Measurements from ENCODE around the gene GAPDH.
A peak's percentile ranks its signal among the peaks of the same experiment; 100 is the strongest.
"Not testable (repeated sequence)": the region's sequence is repeated elsewhere in the genome, so short reads cannot be mapped to it uniquely, and the experiment has no call there.

The GAPDH gene

DNA sequence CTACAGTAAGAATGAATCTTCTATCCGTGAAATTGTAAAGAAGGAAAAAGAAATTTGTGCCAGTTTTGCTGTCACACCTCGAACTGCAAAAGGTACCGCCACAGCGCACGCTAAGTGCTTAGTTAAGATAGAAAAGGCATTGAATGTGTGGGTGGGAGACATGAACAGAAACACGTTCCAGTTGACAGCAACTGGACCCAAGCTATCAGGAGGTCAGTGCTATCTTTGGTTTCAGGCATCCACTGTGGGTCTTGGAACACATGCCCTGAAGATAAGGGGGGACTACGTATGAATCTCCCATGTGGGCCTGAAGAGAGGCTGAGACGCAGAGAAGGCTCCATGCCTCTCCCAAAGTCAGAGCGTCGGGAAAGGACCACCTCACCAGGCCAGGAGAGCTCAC is 11.7 kb downstream of the GAPDH start:
- DNase-seq (ENCODE audit: low read depth) = no peak

DNA sequence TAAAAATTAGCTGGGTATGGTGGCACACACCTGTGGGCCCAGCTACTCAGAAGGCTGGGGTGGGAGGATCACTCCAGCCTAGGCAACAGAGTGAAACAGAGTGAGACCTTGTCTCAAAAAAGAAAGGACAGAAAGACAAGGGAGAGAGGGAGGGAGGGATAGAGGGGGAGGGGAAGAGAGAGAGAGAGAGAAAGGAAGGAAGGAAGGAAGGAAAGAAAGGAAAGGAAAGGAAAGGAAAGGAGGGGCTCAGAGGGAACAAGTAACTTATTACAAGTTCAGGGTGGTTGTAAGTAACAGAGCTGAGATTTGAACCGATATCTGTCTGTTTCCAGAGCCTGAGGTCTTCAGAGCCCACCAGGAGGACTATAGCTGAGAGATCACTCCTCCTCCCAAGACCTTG is 13.2 kb downstream of the GAPDH start:
- DNase-seq (ENCODE audit: low read depth) = no peak

DNA sequence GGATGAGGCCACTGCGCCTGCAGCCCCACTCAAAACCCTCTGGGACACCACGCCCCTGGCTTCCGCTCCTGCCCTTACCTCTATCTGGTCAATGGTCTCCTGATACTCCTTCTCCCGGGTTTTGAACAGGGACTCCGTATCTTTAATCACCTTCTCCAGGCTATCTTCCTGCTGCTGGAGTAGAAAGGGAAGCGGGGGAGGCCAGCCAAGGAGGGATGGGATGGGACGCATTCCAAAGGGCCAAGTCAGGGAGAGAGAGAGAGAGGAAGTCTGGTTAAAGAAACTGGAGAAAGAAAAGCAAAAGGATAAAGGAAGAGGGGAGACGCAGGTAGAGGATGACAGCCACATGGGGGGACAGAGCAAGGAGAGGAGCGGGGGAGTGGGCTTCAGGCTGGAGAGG is 13.7 kb downstream of the GAPDH start:
- DNase-seq (ENCODE audit: low read depth) = no peak

GRCh38 chr12:6548556-6548955 is 14.2 kb downstream of the GAPDH start:
- no peak for DNase-seq (ENCODE audit: low read depth)

DNA sequence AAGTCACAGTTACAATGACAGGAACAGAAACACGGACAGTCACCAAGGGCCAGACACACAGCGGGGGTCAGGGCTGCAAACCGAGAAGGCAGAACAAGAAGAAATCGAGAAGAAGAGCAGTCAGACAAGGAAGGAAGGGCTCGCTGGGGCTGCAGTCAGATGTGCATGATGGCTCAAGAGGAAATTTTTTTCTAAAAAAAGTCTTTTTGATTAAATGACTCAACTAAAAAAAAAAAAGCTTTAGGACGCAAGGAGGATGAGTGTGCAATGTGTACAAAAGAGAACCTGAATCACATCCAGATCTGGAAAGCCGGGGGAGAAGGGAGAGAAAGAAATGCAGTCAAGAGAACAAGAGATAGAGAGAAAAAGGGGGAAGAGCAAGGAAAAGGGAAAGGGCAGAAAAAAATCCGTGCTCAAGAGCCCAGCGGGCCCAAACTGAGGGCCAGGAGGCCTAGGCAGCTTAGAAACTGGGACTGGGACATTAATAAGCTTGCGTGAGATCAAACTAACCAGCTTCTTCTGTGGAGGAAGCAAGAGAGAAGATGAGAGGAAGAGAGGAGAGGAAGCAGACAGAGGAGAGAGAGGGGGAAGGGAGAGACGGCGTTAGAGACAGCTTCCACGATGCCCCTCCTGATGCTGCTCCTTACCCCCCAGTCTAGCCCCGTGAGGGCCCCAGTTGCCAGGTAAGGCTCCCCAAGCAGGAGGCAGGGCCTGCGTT is 14.8 kb downstream of the GAPDH start:
- DNase-seq (ENCODE audit: low read depth) = no peak

GRCh38 chr12:6549684-6550151 is 15.4 kb downstream of the GAPDH start:
- no peak for DNase-seq (ENCODE audit: low read depth)

- no peak for DNase-seq (ENCODE audit: low read depth)
Observed at GRCh38 chr12:6550294-6551062, 16.2 kb downstream of the GAPDH start.

DNA sequence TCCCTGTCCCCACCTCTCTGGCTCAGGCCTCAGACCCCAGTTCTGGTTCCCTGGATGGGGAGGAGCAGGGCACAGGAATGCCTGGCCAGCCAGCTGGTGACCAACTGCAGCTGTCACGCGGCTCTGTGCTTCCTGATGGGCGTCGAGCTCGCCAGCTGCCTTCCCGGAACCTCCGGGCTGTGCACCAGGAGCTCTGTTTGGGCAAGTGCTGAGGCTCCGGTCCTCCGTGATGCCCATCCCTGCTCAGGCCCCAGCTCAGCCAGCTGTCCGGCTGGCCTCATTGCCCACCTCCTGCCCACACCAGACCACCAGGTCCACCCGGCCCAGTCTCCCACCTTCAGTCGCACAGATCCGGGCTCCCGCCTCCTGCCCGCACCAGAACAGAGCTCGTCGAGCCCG is 16.7 kb downstream of the GAPDH start:
- no peak for DNase-seq (ENCODE audit: low read depth)

- no peak for DNase-seq (ENCODE audit: low read depth)
Observed at GRCh38 chr12:6551496-6552139, 17.3 kb downstream of the GAPDH start.

DNA sequence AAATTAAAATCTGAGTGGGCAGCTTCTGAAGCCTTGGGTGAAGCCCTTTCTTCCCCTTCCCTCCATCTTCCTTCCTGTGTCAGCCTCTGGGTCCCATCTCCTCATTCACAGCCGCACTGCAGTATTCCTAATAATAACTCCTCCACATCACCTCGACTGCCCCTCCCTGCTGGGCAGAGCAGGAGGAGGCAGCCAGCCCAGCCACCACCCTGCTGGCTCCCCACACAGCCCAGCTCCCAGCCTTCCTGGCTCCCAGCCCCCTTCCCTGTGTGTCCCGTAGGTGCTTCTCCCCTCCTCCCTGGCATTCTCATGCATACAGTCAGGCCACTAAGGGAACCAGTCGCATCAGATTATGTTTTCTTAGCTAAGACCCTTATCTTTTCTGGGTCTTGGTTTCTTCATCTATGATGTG is 17.8 kb downstream of the GAPDH start:
- no peak for DNase-seq (ENCODE audit: low read depth)

DNA sequence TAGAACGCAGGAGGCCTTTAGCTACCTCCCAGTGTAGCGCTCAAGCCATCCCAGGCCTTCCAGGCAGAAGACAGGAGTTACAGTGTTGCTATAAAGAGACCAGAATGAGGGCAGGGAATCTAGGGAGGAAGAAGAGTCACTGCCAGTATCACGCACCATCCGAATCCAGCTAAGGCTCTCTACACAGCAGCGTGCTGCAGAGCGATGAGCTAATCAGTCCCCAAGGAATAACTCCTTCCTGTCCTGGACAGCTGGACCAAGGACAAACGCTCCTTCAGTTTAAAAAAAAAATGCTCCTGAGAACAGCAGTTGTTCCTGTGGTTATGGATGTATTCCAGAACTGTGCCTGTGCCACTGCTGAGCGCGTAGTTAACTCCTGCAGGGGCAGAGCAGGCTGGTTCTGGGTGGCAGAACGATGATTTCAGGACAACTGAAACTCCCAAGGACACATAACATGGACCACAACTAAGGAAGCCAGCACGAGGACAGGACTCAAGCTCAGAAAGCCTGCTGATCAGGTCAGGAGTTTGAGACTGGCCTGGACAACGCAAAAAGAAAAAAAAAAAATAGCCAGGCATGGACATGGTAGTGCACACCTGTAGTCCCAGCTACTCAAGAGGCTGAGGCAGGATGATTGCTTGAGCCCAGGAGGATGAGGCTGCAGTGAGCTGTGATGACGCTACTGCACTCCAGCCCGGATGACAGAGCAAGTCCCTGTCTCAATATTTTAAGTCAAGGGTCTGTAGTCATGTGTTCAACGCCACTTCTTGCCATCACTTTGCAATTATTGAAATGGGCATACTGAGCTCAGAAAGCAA is 18.9 kb downstream of the GAPDH start:
- no peak for DNase-seq (ENCODE audit: low read depth)

DNA sequence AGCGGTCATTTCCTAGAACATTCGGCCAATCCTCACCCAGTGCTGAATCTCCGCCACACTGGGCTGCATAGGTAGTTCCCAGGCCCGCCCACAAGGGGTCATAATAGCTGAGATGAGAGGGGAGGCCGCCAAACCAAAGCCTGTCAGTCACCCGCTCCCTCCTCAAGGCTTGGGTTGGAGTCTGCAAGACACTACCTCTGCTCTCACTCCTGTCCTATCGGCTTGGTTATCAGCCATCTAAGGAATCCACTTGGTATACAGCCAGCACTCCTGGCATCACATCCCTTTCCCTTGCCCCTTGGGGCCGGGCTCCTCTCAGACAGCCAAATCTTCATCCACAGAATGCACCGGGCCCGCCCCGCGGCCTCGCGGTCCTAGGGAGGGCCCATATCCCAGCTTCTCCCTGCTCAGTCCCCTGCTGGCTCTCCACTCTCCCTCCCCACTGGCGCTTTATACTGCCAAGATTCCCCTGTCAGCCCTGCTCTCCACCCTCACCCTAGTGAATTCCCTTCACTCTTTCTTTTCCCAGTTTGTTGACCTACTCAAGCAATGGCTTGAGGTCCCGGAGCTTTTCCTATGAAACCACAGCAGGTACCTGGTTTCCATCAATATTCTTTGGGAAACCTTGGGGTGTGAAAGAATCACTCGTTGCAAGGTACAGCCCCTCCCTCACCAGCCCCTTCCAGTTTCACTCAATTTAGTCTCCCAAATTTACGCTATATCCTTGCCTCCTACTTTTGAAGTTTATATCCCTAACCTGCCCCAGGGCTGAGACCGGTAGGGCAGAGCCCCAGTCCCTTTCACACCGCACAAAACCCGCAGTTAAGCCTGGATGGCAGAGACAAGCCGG is 20.1 kb downstream of the GAPDH start:
- peak; percentile 61 for DNase-seq (ENCODE audit: low read depth)

GRCh38 chr12:6555018-6555691 is 20.8 kb downstream of the GAPDH start:
- DNase-seq (ENCODE audit: low read depth) = no peak

DNA sequence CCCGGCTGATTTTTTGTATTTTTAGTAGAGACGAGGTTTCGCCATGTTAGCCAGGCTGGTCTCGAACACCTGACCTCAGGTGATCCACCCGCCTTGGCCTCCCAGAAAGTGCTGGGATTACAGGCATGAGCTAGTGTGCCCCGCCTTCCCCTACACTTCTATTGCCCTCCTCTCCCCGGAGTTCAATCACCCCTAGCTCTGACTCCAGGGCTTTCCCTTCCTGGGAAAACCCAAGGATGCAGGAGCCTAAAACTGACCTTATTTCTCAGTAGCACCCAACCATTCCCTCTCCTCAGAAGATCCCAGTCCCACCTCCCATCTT is 22.1 kb downstream of the GAPDH start:
- not testable (repeated sequence) for DNase-seq (ENCODE audit: low read depth)

- DNase-seq (ENCODE audit: low read depth) = no peak
Observed at GRCh38 chr12:6556857-6557256, 22.5 kb downstream of the GAPDH start.

DNA sequence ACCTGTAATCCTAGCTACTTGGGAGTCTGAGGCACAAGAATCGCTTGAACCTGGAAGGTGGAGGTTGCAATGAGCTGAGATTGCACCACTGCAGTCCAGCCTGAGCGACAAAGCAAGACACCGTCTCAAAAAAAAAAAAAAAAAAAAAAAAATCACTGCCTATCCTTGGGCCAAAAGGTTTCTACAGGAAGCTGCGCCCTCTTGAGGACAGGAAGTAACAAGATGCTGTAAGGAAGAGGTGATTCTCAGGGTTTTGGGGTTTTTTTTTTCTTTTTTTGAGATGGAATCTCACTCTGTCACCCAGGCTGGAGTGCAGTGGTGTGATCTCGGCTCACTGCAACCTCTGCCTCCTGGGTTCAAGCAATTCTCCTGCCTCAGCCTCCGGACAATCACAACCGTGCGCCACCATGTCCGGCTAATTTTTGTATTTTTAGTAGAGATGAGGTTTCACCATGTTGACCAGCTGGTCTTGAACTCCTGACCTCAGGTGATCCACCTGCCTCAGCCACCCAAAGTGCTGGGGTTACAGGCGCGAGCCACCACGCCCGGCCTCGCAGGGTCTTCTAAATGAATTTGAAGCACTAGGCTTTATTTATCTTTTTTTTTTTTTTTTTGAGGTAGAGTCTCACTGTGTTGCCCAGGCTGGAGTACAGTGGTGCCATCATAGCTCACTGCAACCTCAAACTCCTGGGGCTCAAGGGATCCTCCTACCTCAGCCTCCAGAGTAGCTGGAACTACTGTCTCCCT is 23.9 kb downstream of the GAPDH start:
- DNase-seq (ENCODE audit: low read depth) = not testable (repeated sequence)

GRCh38 chr12:6559500-6559899 is 25.2 kb downstream of the GAPDH start:
- DNase-seq (ENCODE audit: low read depth) = no peak

GRCh38 chr12:6560501-6561205 is 26.3 kb downstream of the GAPDH start:
- no peak for DNase-seq (ENCODE audit: low read depth)

DNA sequence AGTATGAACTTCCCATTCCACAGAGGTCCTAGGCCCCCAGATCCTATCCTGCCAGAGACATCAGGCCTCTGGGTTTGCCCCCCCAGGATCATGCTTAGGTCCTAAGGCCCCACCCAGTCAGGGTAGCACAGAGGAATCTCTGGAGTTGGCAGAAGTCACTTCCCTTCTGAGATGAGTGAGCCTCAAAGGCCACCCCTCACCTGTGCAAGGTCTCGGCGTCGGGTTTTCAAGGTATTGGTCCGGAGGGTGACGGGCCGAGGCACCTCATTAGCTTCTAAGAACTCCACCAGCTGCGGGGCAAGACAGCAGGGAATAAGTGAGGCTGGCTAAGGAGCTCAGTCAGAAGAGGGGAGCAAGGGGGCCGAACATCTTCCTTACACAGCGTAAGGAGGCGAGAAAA is 28.6 kb downstream of the GAPDH start:
- no peak for DNase-seq (ENCODE audit: low read depth)
